Stimulated activated CD4-positive, alpha-beta T cell treated with anti-CD3 and anti-CD28 coated beads, TNF-alpha, amount 100 ng/mL, for 24 hours (primary cell): ENCODE measurements around the gene TCAF1.
A peak's percentile ranks its signal among the peaks of the same experiment; 100 is the strongest.

Source experiments
- DNase-seq, 3 experiments: peaks; one replicate each; pipeline ENCODE4 v3.0.0-alpha.2; 2020; ENCODE audit warnings: low read depth in 3 of 3

Gene TCAF1

GRCh38 chr7:143901668-143902331 is at the start of gene TCAF1:
Gene TCAF1, minus strand, starts transcription at chr7:143902176. Its CDS starts 25,568 bp downstream, at chr7:143876608.
- peak; percentile 78 to 93 (median 81) for DNase-seq

DNA sequence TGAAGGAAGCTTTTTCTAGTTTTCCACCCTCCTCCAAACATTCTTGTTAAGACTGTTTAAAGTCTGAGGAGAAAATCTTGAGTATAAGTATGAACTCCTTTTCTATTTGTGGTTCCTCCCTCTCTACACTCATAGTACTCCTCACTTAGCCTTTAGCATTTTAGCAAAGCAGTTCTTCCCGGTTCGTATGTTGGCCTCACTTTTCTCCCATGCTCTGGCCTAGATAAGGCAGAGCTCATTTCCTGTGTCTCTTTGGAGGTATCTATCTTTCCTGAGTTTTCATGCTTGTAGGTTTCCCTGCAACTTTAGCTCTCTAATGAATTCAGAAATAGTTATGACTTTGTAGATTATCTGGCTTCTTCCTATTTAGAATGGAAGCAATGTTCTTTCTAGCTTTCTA is 46.8 kb upstream of the TCAF1 start:
- DNase-seq: no peak

- no peak for DNase-seq
These were observed 45.1 kb upstream of the TCAF1 start for GRCh38 chr7:143947111-143947510.

DNA sequence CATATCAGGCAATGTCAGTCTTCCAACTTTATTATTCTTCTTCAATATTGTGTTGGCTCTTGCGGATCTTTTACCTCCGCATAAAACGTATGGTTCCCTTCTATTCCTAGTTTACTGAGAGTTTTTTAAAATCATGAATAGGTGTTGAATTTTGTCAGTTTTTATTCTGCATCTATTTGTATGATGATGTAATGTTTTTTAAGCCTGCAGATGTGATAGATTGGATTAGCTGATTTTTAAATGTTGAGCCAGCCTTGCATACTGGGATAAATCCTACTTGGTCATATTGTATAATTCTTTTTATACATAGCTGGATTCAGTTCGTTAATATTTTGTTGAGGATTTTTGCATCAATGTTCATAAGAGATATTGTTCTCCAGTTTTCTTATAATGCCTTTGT is 43.4 kb upstream of the TCAF1 start:
- no peak for DNase-seq

- no peak for DNase-seq
These were observed 36.6 kb upstream of the TCAF1 start for GRCh38 chr7:143938379-143939243.

- no peak for DNase-seq
These were observed 34.4 kb upstream of the TCAF1 start for GRCh38 chr7:143936087-143937009.

- no peak for DNase-seq
These were observed 32.8 kb upstream of the TCAF1 start, which contains the start of gene OR2F2 for GRCh38 chr7:143934526-143935325. Gene OR2F2, plus strand, starts transcription at chr7:143935233. Its CDS starts 0 bp downstream, at chr7:143935233.

- no peak for DNase-seq
These were observed 29.8 kb upstream of the TCAF1 start for GRCh38 chr7:143931739-143932138.

- no peak for DNase-seq
These were observed 27.4 kb upstream of the TCAF1 start for GRCh38 chr7:143929224-143929920.

GRCh38 chr7:143924851-143925250 is 22.9 kb upstream of the TCAF1 start:
- no peak for DNase-seq

DNA sequence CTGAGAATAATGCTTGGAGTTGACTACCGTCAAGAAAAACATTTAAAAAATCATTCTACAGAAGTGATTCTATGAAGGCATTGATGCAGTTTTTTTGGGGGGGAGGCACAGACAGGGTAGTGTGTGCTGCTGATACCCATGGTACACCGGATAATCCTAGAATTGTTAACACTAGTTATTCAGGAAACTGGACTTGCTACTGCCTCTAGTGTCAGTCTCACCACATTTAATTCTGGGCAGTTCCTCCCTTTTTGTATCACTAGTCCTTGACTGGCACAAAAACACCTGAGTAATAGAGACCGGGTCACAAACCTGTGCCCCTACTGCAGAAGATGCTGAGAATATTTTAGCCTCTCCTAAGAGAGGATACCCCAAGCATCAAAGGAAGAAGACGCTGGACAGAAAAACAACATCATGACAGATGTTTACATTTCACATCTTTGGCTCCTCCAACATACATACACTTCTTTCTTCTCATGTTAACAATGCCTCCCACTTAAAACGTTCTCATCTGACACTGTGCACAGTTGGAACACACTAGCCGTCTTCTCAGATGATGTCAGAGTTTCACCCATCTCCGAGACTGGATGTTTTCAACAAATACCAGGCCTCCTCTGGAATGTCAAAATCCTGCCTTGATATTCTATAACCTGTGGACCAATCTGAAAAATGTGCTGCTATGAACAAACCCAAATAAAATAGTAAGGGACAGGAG is 13.1 kb upstream of the TCAF1 start:
- no peak for DNase-seq

DNA sequence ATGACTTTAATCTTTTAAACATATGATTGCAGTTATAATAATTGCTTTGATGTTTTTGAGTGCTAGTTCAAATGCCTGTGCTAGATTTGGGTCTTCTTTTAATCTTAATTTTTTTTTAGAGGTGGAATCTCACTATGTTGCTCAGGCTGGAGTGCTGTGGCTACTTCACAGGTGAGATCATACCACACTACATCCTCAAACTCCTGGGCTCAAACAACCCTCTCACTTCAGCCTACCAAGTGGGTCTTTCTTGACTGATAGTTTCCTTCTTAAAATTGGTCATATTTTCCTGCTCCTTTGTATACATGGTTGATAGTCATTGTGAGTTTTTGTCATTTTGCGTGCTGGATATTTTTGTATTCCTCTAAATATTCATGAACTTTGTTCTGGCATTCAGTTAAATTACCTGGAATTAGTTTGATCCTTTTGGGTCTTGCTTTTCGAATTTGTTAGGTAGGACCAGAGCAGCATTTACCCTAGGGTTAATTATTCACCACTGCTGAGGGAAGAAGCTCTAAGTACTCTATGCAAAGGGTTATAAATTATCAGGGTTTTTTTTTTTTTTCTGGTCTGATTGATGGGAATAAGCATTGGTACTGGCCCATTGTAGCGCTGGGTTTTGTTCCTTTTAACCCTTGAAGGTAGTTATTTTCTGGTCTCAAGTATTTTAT is 12.1 kb upstream of the TCAF1 start:
- no peak for DNase-seq

GRCh38 chr7:143910473-143911248 is 8.7 kb upstream of the TCAF1 start:
- no peak for DNase-seq

DNA sequence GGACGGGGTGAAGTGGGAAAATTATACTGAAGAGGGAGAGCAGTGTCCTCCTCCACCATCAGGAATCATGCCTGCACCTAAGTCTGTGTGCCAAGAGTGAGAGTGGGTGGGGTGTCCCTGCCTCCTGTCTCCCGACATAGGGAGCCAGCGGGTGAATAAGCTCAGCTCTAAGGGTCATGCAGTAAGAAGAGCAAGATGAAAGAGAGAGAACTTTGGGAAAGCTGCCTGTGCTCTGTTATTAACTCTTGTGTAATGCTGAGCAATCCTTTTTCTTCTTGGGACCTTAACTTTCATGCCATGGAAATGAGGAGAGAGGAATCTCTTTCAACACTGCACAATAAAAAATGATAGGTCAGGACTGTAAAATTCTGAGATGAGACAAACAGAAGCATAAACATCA is 7.9 kb upstream of the TCAF1 start:
- no peak for DNase-seq

- no peak for DNase-seq
These were observed 6.1 kb upstream of the TCAF1 start for GRCh38 chr7:143908120-143908519.

DNA sequence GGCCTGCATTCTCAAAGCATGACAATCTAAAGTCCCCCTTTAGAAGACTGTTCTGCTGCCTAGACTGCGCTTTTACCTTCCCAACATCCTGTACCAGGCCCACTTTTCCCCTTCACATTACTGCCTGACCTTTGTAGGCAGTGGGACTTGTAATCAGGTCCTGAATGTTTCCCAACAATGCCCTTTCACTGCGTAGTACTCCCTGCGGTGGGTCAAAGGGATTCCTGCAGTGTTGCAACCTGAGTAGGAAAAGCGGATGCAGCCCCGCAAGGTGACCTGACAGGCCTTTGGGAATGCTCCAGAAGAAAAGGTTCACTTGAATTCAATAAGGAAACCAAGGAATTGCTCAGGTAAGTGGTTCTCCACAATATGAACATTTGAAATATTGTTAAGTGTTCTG is 4.9 kb upstream of the TCAF1 start:
- no peak for DNase-seq

DNA sequence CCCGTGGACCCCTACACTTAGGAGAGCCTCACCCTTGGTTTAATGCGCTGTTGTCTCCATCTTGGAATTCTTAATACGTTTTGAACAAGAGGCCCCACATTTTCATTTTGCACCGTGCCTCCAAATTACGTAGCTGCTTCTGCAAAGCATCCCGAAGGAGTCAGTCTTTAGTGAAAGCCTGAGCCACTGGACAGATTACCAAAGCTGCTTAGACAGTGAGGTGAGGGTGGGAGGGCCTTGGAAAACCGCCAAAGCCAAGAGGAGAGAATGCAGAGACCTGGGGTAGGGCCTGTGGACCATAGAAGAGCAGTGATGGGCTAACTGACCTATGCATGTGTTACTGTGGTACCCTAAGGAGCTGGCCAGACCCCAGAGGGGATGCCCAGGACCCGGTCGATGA is 4.2 kb upstream of the TCAF1 start:
- DNase-seq: no peak

DNA sequence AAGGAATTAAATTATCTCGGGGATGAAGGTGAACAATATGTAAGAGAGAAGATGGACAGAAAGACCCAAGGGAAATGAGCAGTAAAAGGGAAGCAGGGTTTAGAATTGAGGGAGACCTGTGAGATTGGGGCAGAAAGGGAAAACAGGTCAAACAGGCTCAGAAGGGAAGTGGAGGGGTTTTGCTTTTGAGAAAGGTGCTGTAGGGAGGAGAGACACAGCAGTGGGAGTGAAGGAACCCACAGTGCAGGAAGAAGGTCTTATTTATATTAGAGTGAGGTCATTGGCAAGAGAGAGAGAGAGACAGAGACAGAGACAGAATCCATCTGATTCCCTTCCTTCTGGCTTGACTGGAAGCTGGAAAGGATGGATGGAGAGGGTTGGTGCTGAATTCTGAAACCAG is 3.5 kb upstream of the TCAF1 start:
- no peak for DNase-seq
